ENCODE results near the gene PTPN4.

GRCh38 chr2:119715409-119716283 is 44.1 kb upstream of the PTPN4 start:
- TF ChIP-seq CTCF (IDR thresholded peaks at IDR 0.05 in 2 of 3, conservative IDR thresholded peaks at IDR 0.05 in 1 of 3; ENCODE audit: control insufficient read depth in 2 of 3, extremely low read depth in 1 of 3, insufficient read depth in 1 of 3, low read depth in 3 of 3, low read length in 3 of 3), result no peak
- no peak for TF ChIP-seq BMI1 (IDR thresholded peaks at IDR 0.05; ENCODE audit: borderline replicate concordance)
- TF ChIP-seq ZZZ3 (IDR thresholded peaks at IDR 0.05; ENCODE audit: control insufficient read depth, insufficient read length, low read depth), result no peak
- TF ChIP-seq RFX5 (IDR thresholded peaks at IDR 0.05; ENCODE audit: low read depth, low read length), result no peak
- TF ChIP-seq RAD21 (IDR thresholded peaks at IDR 0.05; ENCODE audit: insufficient read depth, low read depth, low read length), result no peak
- no peak for TF ChIP-seq NFYA (IDR thresholded peaks at IDR 0.05; ENCODE audit: borderline replicate concordance, low read depth, low read length)
- no peak for TF ChIP-seq EZH2 (IDR thresholded peaks at IDR 0.05; ENCODE audit: borderline replicate concordance, control insufficient read depth, low read depth, low read length)
- no peak for TF ChIP-seq SP1 (IDR thresholded peaks at IDR 0.05; ENCODE audit: low read depth, low read length)

Data from GM12878 (cell line).